ENCODE data around the gene HTT. TPM values are rescaled to one million over a fixed set of nuclear protein-coding genes. Genes with fewer than 3 reads are reported as not detected.

HTT gene
- total RNA-seq, 1 experiment from 2014 or later = 66.8 TPM

GRCh38 chr4:3240936-3241522 lies 166.5 kb downstream of the HTT start:
- intact Hi-C loops (cut with micrococcal nuclease; ENCODE audit: unreplicated experiment) = no loop called here
- no peaks in the 10 kb centered on the region for H3K9me3 ChIP-seq (ENCODE audit: low read depth, low read length, poor library complexity, severe bottlenecking)
- no peaks in the 10 kb centered on the region for H3K27me3 ChIP-seq (replicated peaks; ENCODE audit: insufficient read depth, low read depth, low read length, poor library complexity)
- no peak overlapping the region for H3K4me3 ChIP-seq (ENCODE audit: low read depth, low read length, poor library complexity, severe bottlenecking)
- POLR2A ChIA-PET (ENCODE audit: low non-redundant PET) = no interaction called here
- no peak for TF ChIP-seq EZH2 (IDR thresholded peaks at IDR 0.05; ENCODE audit: borderline replicate concordance, low read depth, low read length, poor library complexity, severe bottlenecking)
- no peak for TF ChIP-seq CTCF (conservative IDR thresholded peaks at IDR 0.05; ENCODE audit: low read depth, low read length)
- CTCF ChIA-PET = interaction anchor here (0.8 kb wide), 1 partner anchor 240 kb away, joined by 3 read pairs; no protein-coding TSS in a partner anchor
- H3K4me1 ChIP-seq (ENCODE audit: insufficient read depth, low read length, poor library complexity, severe bottlenecking) = no peaks in the 10 kb centered on the region
- H3K36me3 ChIP-seq (ENCODE audit: insufficient read depth, low read length, poor library complexity, severe bottlenecking) = peaks cover 12% of the 10 kb centered on the region
- DNase-seq (ENCODE audit: low spot score) = no peak
- no TSS peak for BruUV-seq (replicated peaks)
- no peak overlapping the region for H3K27ac ChIP-seq (ENCODE audit: low read depth, low read length, poor library complexity, severe bottlenecking)

GRCh38 chr4:3241898-3242524 lies 167.5 kb downstream of the HTT start:
- peaks cover 10% of the 10 kb centered on the region for H3K36me3 ChIP-seq (ENCODE audit: insufficient read depth, low read length, poor library complexity, severe bottlenecking)
- H3K27ac ChIP-seq (ENCODE audit: low read depth, low read length, poor library complexity, severe bottlenecking) = no peak overlapping the region
- intact Hi-C loops (cut with micrococcal nuclease; ENCODE audit: unreplicated experiment) = no loop called here
- no peak overlapping the region for H3K4me3 ChIP-seq (ENCODE audit: low read depth, low read length, poor library complexity, severe bottlenecking)
- H3K9me3 ChIP-seq (ENCODE audit: low read depth, low read length, poor library complexity, severe bottlenecking) = no peaks in the 10 kb centered on the region
- POLR2A ChIA-PET (ENCODE audit: low non-redundant PET) = interaction anchor here (0.6 kb wide), 1 partner anchor 24 kb away, joined by 3 read pairs; no protein-coding TSS in a partner anchor
- TF ChIP-seq CTCF (conservative IDR thresholded peaks at IDR 0.05; ENCODE audit: low read depth, low read length) (no peak), EZH2 (IDR thresholded peaks at IDR 0.05; ENCODE audit: borderline replicate concordance, low read depth, low read length, poor library complexity, severe bottlenecking) (no peak)
- no TSS peak for BruUV-seq (replicated peaks)
- CTCF ChIA-PET = no interaction called here
- no peak for DNase-seq (ENCODE audit: low spot score)
- no peaks in the 10 kb centered on the region for H3K4me1 ChIP-seq (ENCODE audit: insufficient read depth, low read length, poor library complexity, severe bottlenecking)
- H3K27me3 ChIP-seq (replicated peaks; ENCODE audit: insufficient read depth, low read depth, low read length, poor library complexity) = no peaks in the 10 kb centered on the region

- Histone ChIP-seq H3K9me3 (ENCODE audit: low read depth, low read length, poor library complexity, severe bottlenecking) (no peaks in the 10 kb centered on the region), H3K27ac (ENCODE audit: low read depth, low read length, poor library complexity, severe bottlenecking) (no peak overlapping the region), H3K36me3 (ENCODE audit: insufficient read depth, low read length, poor library complexity, severe bottlenecking) (peaks cover 10% of the 10 kb centered on the region), H3K27me3 (replicated peaks; ENCODE audit: insufficient read depth, low read depth, low read length, poor library complexity) (no peaks in the 10 kb centered on the region), H3K4me3 (ENCODE audit: low read depth, low read length, poor library complexity, severe bottlenecking) (no peak overlapping the region), H3K4me1 (ENCODE audit: insufficient read depth, low read length, poor library complexity, severe bottlenecking) (no peaks in the 10 kb centered on the region)
- BruUV-seq (replicated peaks) = no TSS peak
- ChIA-PET POLR2A (ENCODE audit: low non-redundant PET) (no interaction called here), CTCF (no interaction called here)
- no peak for DNase-seq (ENCODE audit: low spot score)
- intact Hi-C loops (cut with micrococcal nuclease; ENCODE audit: unreplicated experiment) = no loop called here
- TF ChIP-seq EZH2 (IDR thresholded peaks at IDR 0.05; ENCODE audit: borderline replicate concordance, low read depth, low read length, poor library complexity, severe bottlenecking) (no peak), CTCF (conservative IDR thresholded peaks at IDR 0.05; ENCODE audit: low read depth, low read length) (no peak)
Observed at GRCh38 chr4:3243136-3243780, 168.8 kb downstream of the HTT start.
